Suppressor macrophage treated with lipopolysaccharide for 4 hours (primary cell): ENCODE measurements around the gene DR1.
"Not testable (repeated sequence)": the region's sequence is repeated elsewhere in the genome, so short reads cannot be mapped to it uniquely, and the experiment has no call there.

Experiments used
- DNase-seq: peaks from one replicate; pipeline ENCODE4 v3.0.0-alpha.2; 2020

The DR1 gene

GRCh38 chr1:93344484-93344883 lies 1.2 kb upstream of the DR1 start:
- DNase-seq: no peak

- peak; percentile 58 for DNase-seq
Observed at GRCh38 chr1:93344886-93345632, 648 bp upstream of the DR1 start.

- peak; percentile 53 for DNase-seq
Observed at GRCh38 chr1:93346421-93346993, 800 bp downstream of the DR1 start.

GRCh38 chr1:93347334-93347899 lies 1.7 kb downstream of the DR1 start:
- DNase-seq: no peak

- no peak for DNase-seq
Observed at GRCh38 chr1:93348104-93348728, 2.5 kb downstream of the DR1 start.

GRCh38 chr1:93349231-93350135 lies 3.8 kb downstream of the DR1 start:
- DNase-seq: no peak

- no peak for DNase-seq
Observed at GRCh38 chr1:93350322-93350721, 4.6 kb downstream of the DR1 start.

- no peak for DNase-seq
Observed at GRCh38 chr1:93350875-93351274, 5.2 kb downstream of the DR1 start.

- not testable (repeated sequence) for DNase-seq
Observed at GRCh38 chr1:93351346-93351745, 5.6 kb downstream of the DR1 start.

GRCh38 chr1:93352376-93352775 lies 6.7 kb downstream of the DR1 start:
- no peak for DNase-seq

- no peak for DNase-seq
Observed at GRCh38 chr1:93353286-93353685, 7.6 kb downstream of the DR1 start.

- no peak for DNase-seq
Observed at GRCh38 chr1:93354749-93355148, 9.0 kb downstream of the DR1 start.

GRCh38 chr1:93357242-93357641 lies 11.5 kb downstream of the DR1 start:
- no peak for DNase-seq

- DNase-seq: peak; percentile 47
Observed at GRCh38 chr1:93358293-93358692, 12.6 kb downstream of the DR1 start.

GRCh38 chr1:93360111-93360510 lies 14.4 kb downstream of the DR1 start:
- DNase-seq: no peak

GRCh38 chr1:93362237-93362636 lies 16.5 kb downstream of the DR1 start:
- DNase-seq: no peak

GRCh38 chr1:93365813-93366212 lies 20.1 kb downstream of the DR1 start:
- no peak for DNase-seq

- no peak for DNase-seq
Observed at GRCh38 chr1:93369734-93370133, 24.0 kb downstream of the DR1 start.

GRCh38 chr1:93374334-93375106 lies 28.8 kb downstream of the DR1 start:
- DNase-seq: no peak

- no peak for DNase-seq
Observed at GRCh38 chr1:93384656-93385055, 38.9 kb downstream of the DR1 start.

- not testable (repeated sequence) for DNase-seq
Observed at GRCh38 chr1:93386268-93386667, 40.6 kb downstream of the DR1 start.

- DNase-seq: no peak
Observed at GRCh38 chr1:93394514-93394913, 48.8 kb downstream of the DR1 start.
